GM04504 (cell line): ENCODE results near the gene LCN15.

Source experiments
- DNase-seq: peaks from one replicate; pipeline ENCODE4 v3.0.0-alpha.2; 2012; ENCODE audit warnings: low read depth

LCN15 gene

DNA sequence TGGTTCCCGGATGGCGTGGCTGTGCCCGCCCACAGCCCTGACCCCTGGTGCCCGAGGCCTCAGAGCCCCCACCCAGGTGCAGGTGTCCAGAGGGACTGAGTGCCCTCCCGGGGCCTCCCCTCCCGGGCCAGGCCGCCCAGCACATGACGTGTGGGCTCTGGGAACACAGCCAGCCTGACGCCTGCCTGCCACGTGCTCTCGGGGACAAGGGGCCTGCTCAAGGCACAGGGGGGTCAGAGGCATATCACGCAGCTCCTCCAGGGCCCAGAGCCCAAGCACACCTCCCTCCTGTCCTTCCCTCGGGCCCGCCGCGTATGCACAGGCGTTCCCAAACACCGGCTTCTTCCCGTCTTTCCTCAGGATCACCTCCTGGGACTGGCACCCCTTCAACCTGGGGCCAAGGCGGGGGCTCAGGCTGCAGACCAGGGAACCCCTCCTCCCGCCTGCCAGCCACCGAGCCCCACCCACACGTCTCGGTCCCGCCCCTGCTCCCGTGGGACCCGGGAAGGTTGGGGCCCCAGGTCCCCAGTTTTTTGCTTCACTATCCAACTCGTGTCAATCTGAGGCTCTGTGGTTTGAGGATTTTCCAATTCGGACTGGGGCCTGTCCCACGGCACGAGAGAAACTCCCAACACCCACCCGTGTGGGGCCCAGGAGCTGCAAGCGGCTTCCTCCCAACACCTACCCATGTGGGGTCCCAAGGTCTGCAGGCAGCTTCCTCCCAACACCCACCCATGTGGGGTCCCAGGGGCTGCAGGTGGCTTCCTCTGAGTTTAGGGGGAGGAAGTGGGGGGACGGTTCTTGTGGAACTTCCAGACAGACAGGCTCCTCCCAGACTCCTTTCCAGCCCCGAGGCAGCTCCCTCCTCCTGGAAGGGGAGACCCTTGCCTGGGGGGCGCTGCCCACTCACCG, 23.1 kb downstream of the LCN15 start:
- DNase-seq = no peak

- DNase-seq = no peak
Observed at GRCh38 chr9:136740491-136740890, 23.8 kb downstream of the LCN15 start.

DNA sequence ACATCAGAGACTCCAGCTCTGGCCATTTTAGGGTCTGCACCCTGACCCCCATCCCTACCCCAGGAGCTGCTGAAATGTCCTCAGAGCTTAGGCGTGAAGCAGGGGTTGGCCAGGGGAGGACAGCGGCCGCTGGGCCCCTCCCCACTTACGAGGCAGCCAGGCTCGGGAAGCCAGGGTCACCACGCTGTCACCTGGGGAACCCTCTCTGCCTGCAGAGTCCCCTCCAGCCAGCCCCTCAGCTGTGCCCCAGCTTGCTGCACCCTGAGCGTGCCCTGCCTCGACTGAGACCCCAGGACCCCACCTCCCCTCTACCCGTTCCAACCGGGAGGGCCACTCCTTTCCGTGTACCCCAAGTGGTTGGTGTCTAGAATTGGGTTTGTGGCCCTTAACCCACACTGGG, 24.2 kb downstream of the LCN15 start:
- DNase-seq = no peak

DNA sequence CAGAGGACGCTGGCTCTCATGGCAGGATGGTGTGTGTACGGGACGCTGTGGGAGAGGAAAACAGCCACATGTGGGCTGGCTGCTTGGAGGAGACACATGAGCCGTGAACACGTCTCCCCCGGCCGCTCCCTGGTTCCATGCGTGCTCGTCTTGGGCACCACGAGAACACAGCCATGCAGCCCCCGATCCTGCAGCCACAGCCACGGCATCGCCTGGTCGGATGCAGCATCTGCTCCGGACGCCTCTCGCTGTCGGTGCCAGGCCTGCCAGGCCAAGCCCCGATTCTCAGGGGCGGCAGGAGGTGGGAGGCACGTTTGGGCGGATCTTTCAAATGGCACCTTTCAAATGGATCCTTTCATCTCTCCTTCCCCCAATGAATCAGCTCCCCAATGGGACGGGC, 24.8 kb downstream of the LCN15 start:
- DNase-seq = no peak

DNA sequence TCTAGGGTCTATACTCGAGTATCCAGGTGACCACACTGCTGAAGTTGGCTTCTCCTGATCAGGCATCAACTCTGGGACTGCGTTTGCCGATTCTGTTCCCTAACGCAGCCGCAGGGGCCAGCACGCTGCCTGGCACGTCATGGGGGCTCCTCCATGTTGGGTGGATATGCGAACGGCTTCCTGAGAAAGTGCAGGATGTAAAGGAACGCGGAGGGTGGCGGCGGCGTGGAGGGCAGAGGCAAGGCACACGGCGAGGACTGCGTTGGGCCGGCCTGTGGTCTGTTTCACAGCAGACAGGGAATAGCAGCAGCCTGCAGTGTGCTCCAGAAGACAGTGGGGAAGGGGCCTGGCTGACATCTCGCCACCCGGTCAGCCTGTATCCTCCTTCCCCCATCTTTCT, 25.4 kb downstream of the LCN15 start:
- no peak for DNase-seq

DNA sequence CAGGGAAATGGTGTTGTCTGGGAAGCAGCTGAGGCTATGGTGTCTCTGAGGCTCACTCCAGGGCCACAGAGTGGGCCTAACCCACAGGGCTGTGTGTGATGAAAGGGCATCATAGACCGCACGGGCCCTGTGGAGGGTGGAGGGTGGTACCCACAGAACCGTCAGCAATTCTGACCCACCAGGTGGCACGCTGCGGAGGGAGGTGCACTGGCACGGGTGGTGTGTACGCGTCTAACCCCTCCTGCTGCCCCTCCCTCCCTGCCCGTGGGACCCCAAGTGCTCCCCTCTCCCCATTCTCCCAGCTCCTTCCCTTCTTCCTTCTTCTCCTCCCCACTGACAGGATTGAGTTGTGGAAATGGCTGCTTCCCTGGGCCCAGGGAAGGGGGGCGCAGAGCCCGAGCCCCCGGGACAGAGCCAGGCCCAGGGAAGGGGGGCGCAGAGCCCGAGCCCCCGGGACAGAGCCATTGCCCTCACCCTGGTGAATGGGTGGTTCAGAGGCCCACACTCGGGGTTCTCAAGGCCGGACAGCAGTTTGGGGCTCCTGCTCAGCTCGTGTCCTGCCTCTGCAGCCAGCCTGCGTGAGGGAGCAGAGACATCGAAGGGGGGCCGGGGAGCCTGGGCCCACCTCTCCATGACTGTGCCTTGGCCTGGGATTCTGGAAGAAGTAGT, 28.4 kb downstream of the LCN15 start:
- no peak for DNase-seq

DNA sequence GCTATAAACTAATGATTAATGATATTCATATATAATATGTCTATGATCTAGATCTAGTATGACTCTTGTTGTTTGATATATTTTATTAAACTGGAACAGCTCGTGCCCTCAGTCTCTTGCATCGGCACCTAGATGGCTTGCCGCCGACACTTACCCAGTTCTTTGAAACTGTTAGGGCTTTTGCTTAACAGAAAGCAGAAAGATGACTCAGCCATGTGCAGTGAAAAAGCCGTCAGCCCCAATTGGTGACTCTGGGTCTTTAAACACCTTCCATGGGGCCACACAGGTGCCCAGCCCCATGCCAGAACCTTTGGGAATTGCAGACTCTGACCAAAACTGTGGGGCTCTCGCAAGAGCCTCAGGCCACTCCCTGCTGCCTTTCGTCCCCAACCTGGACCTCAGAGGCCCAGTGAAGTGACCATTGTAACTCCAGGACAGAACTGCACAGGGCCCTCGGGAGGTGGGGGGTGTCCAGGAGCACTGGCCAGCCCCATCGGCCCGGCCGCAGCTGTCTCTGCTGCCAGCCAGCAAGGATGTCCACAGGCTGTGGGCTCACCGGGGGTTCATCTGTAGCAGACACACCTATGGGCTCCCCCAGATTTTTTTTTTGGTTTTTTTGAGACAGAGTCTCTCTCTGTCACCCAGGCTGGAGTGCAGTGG, 29.4 kb downstream of the LCN15 start:
- no peak for DNase-seq

GRCh38 chr9:136733611-136734010, 30.7 kb downstream of the LCN15 start:
- no peak for DNase-seq

DNA sequence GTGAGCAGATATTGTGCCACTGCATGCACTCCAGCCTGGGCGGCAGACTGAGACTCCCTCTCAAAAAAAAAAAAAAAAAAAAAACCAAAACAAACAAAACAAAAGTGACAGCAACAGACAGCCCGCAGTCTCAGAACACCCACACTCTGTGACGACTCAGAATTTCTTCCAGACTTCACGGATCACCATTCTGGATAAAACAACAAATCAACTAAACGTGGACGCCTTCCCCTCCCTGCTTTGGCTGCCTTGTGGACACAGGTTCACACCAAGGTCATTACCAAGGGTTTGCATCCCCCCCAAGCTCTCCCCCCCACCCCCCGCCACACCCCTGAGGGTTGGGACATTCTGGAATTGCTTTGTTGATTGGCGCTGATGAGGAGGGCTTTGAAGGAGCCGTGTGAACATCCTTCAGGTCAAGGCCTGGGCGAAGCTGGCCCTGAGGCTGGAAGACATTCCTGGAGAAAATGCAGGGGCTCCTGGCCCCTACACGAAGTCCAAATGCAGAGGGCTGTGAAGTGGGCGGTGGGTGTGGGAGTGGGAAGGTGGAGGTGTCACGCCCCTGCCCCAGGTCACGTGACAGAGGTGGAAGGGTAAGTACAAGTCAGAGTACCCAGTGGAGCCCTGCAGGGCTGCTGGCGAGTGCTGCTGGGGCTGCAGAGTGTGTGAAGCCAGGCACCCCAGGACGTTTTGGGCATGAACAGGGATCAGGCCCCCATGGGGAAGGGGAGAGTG, 31.7 kb downstream of the LCN15 start:
- no peak for DNase-seq

GRCh38 chr9:136729926-136730325, 34.4 kb downstream of the LCN15 start:
- no peak for DNase-seq

DNA sequence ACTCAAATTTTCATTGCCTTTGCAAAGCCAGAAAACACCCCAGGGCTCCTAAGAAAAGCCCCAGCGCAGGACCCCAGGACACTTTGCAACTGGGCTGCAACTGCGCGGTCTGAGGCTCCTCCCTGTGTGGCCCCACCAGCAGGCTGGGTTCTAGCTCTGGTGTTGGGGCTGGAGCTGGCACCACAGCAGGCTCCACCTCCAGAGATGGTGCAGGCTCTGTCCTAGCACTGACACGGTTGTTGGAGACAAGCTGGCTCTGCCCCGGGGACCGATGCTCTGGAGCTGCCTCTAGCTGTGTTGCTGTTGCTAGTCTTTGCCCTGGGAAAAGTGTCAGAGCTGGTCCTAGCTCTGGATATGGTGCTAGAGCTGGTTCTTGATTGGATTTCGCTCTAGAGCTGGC, 35.2 kb downstream of the LCN15 start:
- DNase-seq = no peak

GRCh38 chr9:136728548-136729123, 35.7 kb downstream of the LCN15 start:
- DNase-seq = no peak

DNA sequence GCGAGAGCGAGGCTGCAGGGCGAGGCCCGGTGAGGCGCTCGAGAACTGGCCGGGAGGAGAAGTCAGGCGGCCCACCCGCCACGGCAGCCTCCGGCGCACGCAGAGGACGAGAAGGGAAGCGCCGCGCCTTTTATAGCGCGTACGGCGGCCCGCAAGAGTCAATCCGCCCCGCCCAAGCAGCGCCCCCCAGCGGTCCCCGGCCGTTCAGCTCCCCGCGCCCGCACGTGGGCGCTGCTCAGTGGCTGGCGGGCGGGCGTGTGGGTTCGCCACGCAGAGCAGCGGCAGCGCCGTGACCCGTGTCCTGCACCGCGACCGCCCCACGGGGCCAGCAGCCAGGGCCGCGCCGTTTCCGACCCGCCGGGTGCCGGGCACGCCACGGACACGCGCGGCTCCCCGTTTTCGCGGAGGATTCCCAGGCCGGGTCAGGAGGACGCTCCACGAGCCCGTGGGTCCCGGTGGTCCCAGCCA, 36.2 kb downstream of the LCN15 start:
- DNase-seq = peak; percentile 76

DNA sequence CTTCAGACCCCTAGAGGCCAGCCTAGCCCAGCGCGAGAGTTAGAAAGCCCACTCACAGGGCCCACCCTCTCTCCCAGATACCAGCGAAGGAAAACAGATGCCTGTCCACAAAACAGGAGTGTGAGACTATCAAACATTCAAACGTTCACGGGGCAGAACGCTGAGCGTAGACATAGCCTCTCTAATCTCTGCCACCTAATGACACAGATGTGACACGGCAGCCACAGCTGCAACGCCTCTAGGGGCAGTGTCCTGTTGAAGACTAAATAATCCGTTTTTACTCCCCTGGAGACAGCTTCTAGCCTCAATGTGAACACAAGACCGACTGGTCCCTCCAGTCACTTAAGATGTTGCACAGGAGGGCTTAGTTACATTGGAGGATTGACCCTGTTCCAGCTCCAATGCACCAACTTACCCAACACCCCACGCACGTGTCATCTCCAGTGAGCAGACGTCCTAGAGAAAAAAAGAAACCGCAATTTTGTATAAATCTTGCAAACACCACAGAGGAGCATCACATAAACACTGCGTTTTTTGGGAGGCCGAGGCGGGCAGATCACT, 37.6 kb downstream of the LCN15 start:
- DNase-seq = no peak

DNA sequence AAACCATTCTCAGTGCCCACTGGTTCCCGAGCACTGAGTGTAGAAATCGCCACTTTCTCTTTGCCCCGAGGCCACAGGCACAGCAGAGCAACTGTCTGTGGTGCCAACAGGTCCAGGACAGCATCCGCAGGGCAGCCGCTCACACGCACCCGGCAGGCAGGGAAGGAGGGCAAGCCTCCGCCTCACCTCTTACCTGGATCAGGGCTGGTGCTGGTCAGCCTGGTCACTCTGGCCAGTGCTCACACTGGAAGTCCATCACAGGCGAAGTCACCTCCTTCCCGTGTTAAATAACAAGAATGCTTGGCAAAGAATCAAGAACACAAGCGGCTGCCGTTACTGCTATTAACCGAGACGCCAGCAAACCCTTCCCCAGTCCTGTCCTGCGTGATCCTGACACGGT, 38.2 kb downstream of the LCN15 start:
- DNase-seq = no peak

DNA sequence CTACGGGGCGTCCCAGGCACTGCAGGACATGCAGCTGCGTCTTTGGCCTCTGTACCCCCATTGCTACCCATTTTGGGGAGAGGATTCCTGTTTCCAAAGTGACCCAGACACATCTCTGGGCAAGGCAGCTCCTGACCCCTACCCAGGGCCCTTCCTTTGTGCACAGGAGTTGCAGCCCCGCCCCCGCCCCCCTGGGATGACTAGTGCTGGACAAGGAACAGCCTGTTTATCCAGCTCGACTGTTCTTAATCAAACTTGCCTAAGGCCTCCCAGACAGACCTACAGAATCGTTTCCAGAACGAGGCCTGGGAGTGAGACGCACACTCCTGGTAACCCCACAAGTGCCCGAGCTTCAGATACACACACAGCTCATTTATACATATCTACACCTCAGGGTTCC, 38.7 kb downstream of the LCN15 start:
- no peak for DNase-seq

DNA sequence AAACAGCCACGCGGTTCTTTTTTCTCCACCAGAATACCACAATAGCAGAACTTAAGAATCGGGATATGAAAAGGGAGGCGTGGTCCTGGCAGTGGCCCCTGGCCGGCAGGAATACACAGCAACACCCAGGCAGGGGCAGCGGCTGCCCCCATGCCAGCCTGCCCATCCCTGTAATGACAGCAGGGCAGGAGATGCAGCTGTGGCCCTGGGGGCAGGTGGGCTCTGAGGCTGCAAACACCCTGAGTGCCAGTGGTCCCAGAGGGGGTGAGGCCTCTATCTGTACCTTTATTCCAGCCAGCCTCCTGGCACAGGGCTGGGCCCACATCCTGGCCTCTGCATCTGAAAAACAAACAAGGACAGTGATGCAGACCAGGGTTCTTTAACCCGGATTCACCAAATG, 39.5 kb downstream of the LCN15 start:
- DNase-seq = no peak

DNA sequence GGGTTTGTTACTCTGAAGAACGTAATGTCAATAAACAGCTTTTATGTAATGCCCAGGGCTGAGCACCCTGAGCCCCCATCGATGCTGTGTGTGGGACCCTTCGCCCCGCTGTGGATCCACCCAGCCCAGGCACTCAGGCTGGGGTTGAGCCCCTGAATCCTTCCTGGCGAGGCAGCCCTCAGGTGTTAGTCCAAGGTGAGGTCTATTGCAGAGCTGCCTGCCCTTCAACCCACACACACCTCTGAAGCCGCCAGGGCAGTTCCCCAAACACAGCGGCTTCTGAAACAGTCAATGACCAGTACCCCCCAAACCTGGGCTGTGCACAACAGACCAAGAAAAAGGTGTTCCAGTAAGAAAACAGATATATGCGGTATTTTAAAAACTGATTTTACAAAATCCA, 40.3 kb downstream of the LCN15 start:
- no peak for DNase-seq

GRCh38 chr9:136723362-136723976, 40.8 kb downstream of the LCN15 start:
- no peak for DNase-seq

DNA sequence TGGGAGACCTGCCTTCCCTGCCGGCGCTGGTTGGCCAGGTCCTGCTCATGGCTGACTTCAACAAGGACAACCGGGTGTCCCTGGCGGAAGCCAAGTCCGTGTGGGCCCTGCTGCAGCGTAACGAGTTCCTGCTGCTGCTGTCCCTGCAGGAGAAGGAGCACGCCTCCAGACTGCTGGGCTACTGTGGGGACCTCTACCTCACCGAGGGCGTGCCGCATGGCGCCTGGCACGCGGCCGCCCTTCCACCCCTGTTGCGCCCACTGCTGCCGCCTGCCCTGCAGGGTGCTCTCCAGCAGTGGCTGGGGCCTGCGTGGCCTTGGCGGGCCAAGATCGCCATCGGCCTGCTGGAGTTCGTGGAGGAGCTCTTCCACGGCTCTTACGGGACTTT, 41.4 kb downstream of the LCN15 start:
- no peak for DNase-seq
